ENCODE results near the gene BAG2. TPM values are rescaled to one million over a fixed set of nuclear protein-coding genes. Genes with fewer than 3 reads are reported as not detected.

BAG2 gene
- total and polyA plus RNA-seq, 8 donors = 2.0 to 48.7 (median 5.6) TPM

- 91 to 94% (median 92%) methylated on average over 5 of the region's 5 CpGs for WGBS, 5 donors
- no peak for TF ChIP-seq POLR2A (IDR thresholded peaks at IDR 0.05)
These were observed 24.7 kb upstream of the BAG2 start for GRCh38 chr6:57147401-57147800.

GRCh38 chr6:57147955-57148858 is 23.9 kb upstream of the BAG2 start:
- TF ChIP-seq CTCF (IDR thresholded peaks at IDR 0.05) (no peak), EP300 (IDR thresholded peaks at IDR 0.05) (no peak)
- H3K4me3 ChIP-seq = no peak overlapping the region
- WGBS, 5 donors = 81 to 87% (median 84%) methylated on average over 7 of the region's 7 CpGs
- no peaks in the 10 kb centered on the region for H3K27me3 ChIP-seq
- H3K4me1 ChIP-seq = no peaks in the 10 kb centered on the region
- intact Hi-C loops (cut with DNase I; ENCODE audit: low total_unique reads) = no loop called here
- H3K27ac ChIP-seq = no peak overlapping the region
- no peak for DNase-seq
- no peaks in the 10 kb centered on the region for H3K9me3 ChIP-seq
- H3K36me3 ChIP-seq = peaks cover 24 to 74% (median 60%) of the 10 kb centered on the region in 4 donors

More at GRCh38 chr6:57147401-57147800, 24.7 kb upstream of the BAG2 start:
- H3K4me1 ChIP-seq = no peaks in the 10 kb centered on the region
- intact Hi-C loops (cut with DNase I; ENCODE audit: low total_unique reads) = no loop called here
- no peaks in the 10 kb centered on the region for H3K9me3 ChIP-seq
- no peak for DNase-seq
- H3K4me3 ChIP-seq = no peak overlapping the region
- H3K36me3 ChIP-seq = peaks cover 20 to 73% (median 58%) of the 10 kb centered on the region in 4 donors
- no peaks in the 10 kb centered on the region for H3K27me3 ChIP-seq
- no peak overlapping the region for H3K27ac ChIP-seq

- H3K27me3 ChIP-seq = no peaks in the 10 kb centered on the region
- no peaks in the 10 kb centered on the region for H3K9me3 ChIP-seq
- no peak overlapping the region for H3K4me3 ChIP-seq
- no peaks in the 10 kb centered on the region for H3K4me1 ChIP-seq
- peaks cover 12 to 76% (median 71%) of the 10 kb centered on the region in 4 donors for H3K36me3 ChIP-seq
- intact Hi-C loops (cut with DNase I; ENCODE audit: low total_unique reads) = no loop called here
- TF ChIP-seq CTCF (IDR thresholded peaks at IDR 0.05) (no peak), EP300 (IDR thresholded peaks at IDR 0.05) (no peak), POLR2AphosphoS5 (IDR thresholded peaks at IDR 0.05) (no peak), POLR2A (IDR thresholded peaks at IDR 0.05) (no peak)
- H3K27ac ChIP-seq = no peak overlapping the region
- no peak for DNase-seq
These were observed 13.5 kb upstream of the BAG2 start for GRCh38 chr6:57158658-57159057.

- H3K4me1 ChIP-seq = no peaks in the 10 kb centered on the region
- H3K9me3 ChIP-seq = no peaks in the 10 kb centered on the region
- H3K4me3 ChIP-seq = no peak overlapping the region
- 82 to 96% (median 96%) methylated on average over 2 of the region's 2 CpGs for WGBS, 5 donors
- no peak overlapping the region for H3K27ac ChIP-seq
- no peak for TF ChIP-seq POLR2A (IDR thresholded peaks at IDR 0.05)
- TF ChIP-seq POLR2AphosphoS5 (IDR thresholded peaks at IDR 0.05) = no peak
- no peak for TF ChIP-seq CTCF (IDR thresholded peaks at IDR 0.05)
- TF ChIP-seq EP300 (IDR thresholded peaks at IDR 0.05) = no peak
- H3K36me3 ChIP-seq = peaks cover 7 to 76% (median 71%) of the 10 kb centered on the region in 4 donors
- DNase-seq = no peak
- no peaks in the 10 kb centered on the region for H3K27me3 ChIP-seq
- intact Hi-C loops (cut with DNase I; ENCODE audit: low total_unique reads) = no loop called here
These were observed 13.0 kb upstream of the BAG2 start for GRCh38 chr6:57159127-57159526.

- no peak for DNase-seq
- no peak overlapping the region for H3K27ac ChIP-seq
- intact Hi-C loops (cut with DNase I; ENCODE audit: low total_unique reads) = no loop called here
- WGBS, 5 donors = 91 to 97% (median 94%) methylated on average over 2 of the region's 2 CpGs
- H3K36me3 ChIP-seq = peaks cover 0 to 79% (median 66%) of the 10 kb centered on the region in 4 donors
- TF ChIP-seq EP300 (IDR thresholded peaks at IDR 0.05) (no peak), POLR2A (IDR thresholded peaks at IDR 0.05) (no peak), CTCF (IDR thresholded peaks at IDR 0.05) (no peak), POLR2AphosphoS5 (IDR thresholded peaks at IDR 0.05) (no peak)
- H3K4me3 ChIP-seq = no peak overlapping the region
- no peaks in the 10 kb centered on the region for H3K4me1 ChIP-seq
- no peaks in the 10 kb centered on the region for H3K27me3 ChIP-seq
- H3K9me3 ChIP-seq = peaks cover 0 to 12% (median 5%) of the 10 kb centered on the region in 4 donors
These were observed 10.1 kb upstream of the BAG2 start for GRCh38 chr6:57162028-57162427.
